HCT116 (cell line): ENCODE measurements around the gene CDKL4. TPM values are rescaled to one million over a fixed set of nuclear protein-coding genes. Genes with fewer than 3 reads are reported as not detected.

Experiments
- ATAC-seq: fragments of 200-7000 bp; cut with Tn5 transposase; 2 replicates; pipeline ENCODE4 v1.9.1; 2020; ENCODE audit warnings: mild to moderate bottlenecking, moderate library complexity
- BruUV-seq: library from RNA; stranded (reverse); fragments of 400-500 nt; replicated peaks from 2 replicates; lab custom pipeline; 2021; lab: Mats Ljungman, UMichigan
- CTCF ChIA-PET: fragments of 300-600 bp; sonication (Branson Sonifier 250); formaldehyde crosslinking; loops from one replicate; lab custom pipeline; 2021; ENCODE audit warnings: antibody characterized with exemption; lab: Charles Lee
- POLR2A ChIA-PET: fragments of 300-600, 350-600 bp; sonication (Branson Sonifier 250); formaldehyde crosslinking; loops from one replicate; lab custom pipeline; 2021; ENCODE audit warnings: antibody characterized with exemption; lab: Charles Lee
- RAD21 ChIA-PET, 2 experiments: fragments of 300-600 bp; sonication (Branson Sonifier 250); formaldehyde crosslinking; loops; one replicate each; lab custom pipeline; 2023; ENCODE audit warnings: low total read pairs in 2 of 2; ENCODE audit not compliant: uncharacterized antibody in 2 of 2, unreplicated experiment in 2 of 2, low non-redundant PET in 1 of 2; lab: Charles Lee
- DNase-seq: peaks from one replicate; pipeline ENCODE4 v3.0.0-alpha.2; 2010; ENCODE audit warnings: low read depth, low spot score
- H2AFZ ChIP-seq: fragments of 200-600 bp; shearing (Covaris generic), sonication (generic); 2 replicates; pipeline ENCODE4 v1.6.1; 2017; ENCODE audit warnings: low read depth, mixed run types, mixed read lengths, antibody characterized with exemption, low read length; ENCODE audit not compliant: poor library complexity, severe bottlenecking
- H3K27ac ChIP-seq: 2 replicates; pipeline ENCODE4 v1.5.1; 2012; ENCODE audit warnings: low read depth, low read length
- H3K27me3 ChIP-seq: fragments of 200-600 bp; sonication (generic); 2 replicates; pipeline ENCODE4 v1.6.1; 2016; ENCODE audit warnings: mixed run types, low read length, mixed read lengths; ENCODE audit not compliant: insufficient read depth
- H3K36me3 ChIP-seq, 2 experiments: fragments of 200-500 bp in 1 of 2; fragments of 200-600 bp in 1 of 2; sonication (Bioruptor generic) in 1 of 2; sonication (generic) in 1 of 2; 2 replicates each; pipeline versions ENCODE4 v1.5.1 to v1.6.1; 2014 to 2016; ENCODE audit warnings: low read length in 2 of 2, inconsistent platforms in 1 of 2, mixed read lengths in 1 of 2, mixed run types in 1 of 2; ENCODE audit not compliant: insufficient read depth in 2 of 2, control insufficient read depth in 1 of 2
- H3K4me1 ChIP-seq, 2 experiments: fragments of 200-600 bp in 1 of 2; sonication (generic) in 1 of 2; 2 replicates each; pipeline versions ENCODE4 v1.5.1 to v1.6.1; 2012 to 2017; ENCODE audit warnings: low read length in 2 of 2, inconsistent platforms in 1 of 2, mild to moderate bottlenecking in 1 of 2, mixed read lengths in 1 of 2, mixed run types in 1 of 2, moderate library complexity in 1 of 2; ENCODE audit not compliant: insufficient read depth in 2 of 2, control insufficient read depth in 1 of 2
- H3K4me2 ChIP-seq: fragments of 200-600 bp; sonication (generic); 2 replicates; pipeline ENCODE4 v1.6.1; 2017; ENCODE audit warnings: mixed run types, low read length, mixed read lengths
- H3K4me3 ChIP-seq, 2 experiments: fragments of 200-600 bp in 1 of 2; sonication (generic) in 1 of 2; replicated peaks in 1 of 2; 2 replicates each; pipeline ENCODE4 v1.5.1; 2011 to 2016; ENCODE audit warnings: low read length in 2 of 2, control low read depth in 1 of 2, low read depth in 1 of 2, mild to moderate bottlenecking in 1 of 2, mixed read lengths in 1 of 2, mixed run types in 1 of 2
- H3K79me2 ChIP-seq: fragments of 200-600 bp; sonication (generic); 2 replicates; pipeline ENCODE4 v1.6.1; 2017; ENCODE audit warnings: mild to moderate bottlenecking, mixed run types, low read length, moderate library complexity, mixed read lengths; ENCODE audit not compliant: insufficient read depth
- H3K9ac ChIP-seq: fragments of 200-600 bp; sonication (generic); 2 replicates; pipeline ENCODE4 v1.6.1; 2016; ENCODE audit warnings: low read length, mixed read lengths
- H3K9me2 ChIP-seq: fragments of 200-600 bp; sonication (generic), shearing (Covaris generic); 2 replicates; pipeline ENCODE4 v1.6.1; 2017; ENCODE audit warnings: mixed run types, mild to moderate bottlenecking, moderate library complexity; ENCODE audit not compliant: insufficient read depth
- H3K9me3 ChIP-seq, 2 experiments: fragments of 200-500 bp in 1 of 2; fragments of 200-600 bp in 1 of 2; sonication (Bioruptor generic) in 1 of 2; sonication (generic) in 1 of 2; 2 replicates each; pipeline ENCODE4 v1.6.1; 2014 to 2017; ENCODE audit warnings: low read length in 2 of 2, mixed read lengths in 2 of 2, inconsistent platforms in 1 of 2, low read depth in 1 of 2, mild to moderate bottlenecking in 1 of 2, mixed run types in 1 of 2, moderate library complexity in 1 of 2; ENCODE audit not compliant: control insufficient read depth in 1 of 2, insufficient read depth in 1 of 2
- H4K20me1 ChIP-seq: fragments of 200-600 bp; sonication (generic), shearing (Covaris generic); 2 replicates; pipeline ENCODE4 v1.6.1; 2017; ENCODE audit warnings: mixed run types, mild to moderate bottlenecking, moderate library complexity; ENCODE audit not compliant: insufficient read depth
- ATF3 ChIP-seq: IDR thresholded peaks from 2 replicates; pipeline ENCODE4 v1.6.1; 2012
- CBX3 ChIP-seq: IDR thresholded peaks from 2 replicates; pipeline ENCODE4 v1.6.1; 2012; ENCODE audit warnings: low read depth
- CTCF ChIP-seq, 3 experiments: fragments of 200-600 bp in 1 of 3; sonication (generic) in 1 of 3; IDR thresholded peaks in 2 of 3; conservative IDR thresholded peaks in 1 of 3; 2 replicates each; pipeline ENCODE4 v1.5.1; 2012 to 2017; ENCODE audit warnings: low read depth in 2 of 3, low read length in 2 of 3, antibody characterized with exemption in 1 of 3, borderline replicate concordance in 1 of 3, control low read depth in 1 of 3, mild to moderate bottlenecking in 1 of 3, mixed read lengths in 1 of 3, mixed run types in 1 of 3, moderate library complexity in 1 of 3; ENCODE audit not compliant: insufficient read depth in 1 of 3
- EGR1 ChIP-seq: IDR thresholded peaks from 2 replicates; pipeline ENCODE4 v1.6.1; 2012; ENCODE audit warnings: low read depth
- EZH2phosphoT487 ChIP-seq: fragments of 200-600 bp; IDR thresholded peaks from 2 replicates; pipeline ENCODE4 v1.6.1; 2018; ENCODE audit warnings: antibody characterized with exemption, borderline replicate concordance
- FOSL1 ChIP-seq: IDR thresholded peaks from 2 replicates; pipeline ENCODE4 v1.6.1; 2012; ENCODE audit warnings: low read depth
- MAX ChIP-seq: IDR thresholded peaks from 2 replicates; pipeline ENCODE4 v1.6.1; 2012
- POLR2A ChIP-seq: IDR thresholded peaks from 2 replicates; pipeline ENCODE4 v1.7.0; 2011; ENCODE audit warnings: borderline replicate concordance; ENCODE audit not compliant: insufficient read depth, insufficient read length; ENCODE audit errors: extremely low read depth
- POLR2AphosphoS5 ChIP-seq: IDR thresholded peaks from 2 replicates; pipeline ENCODE4 v1.6.1; 2011; ENCODE audit warnings: mild to moderate bottlenecking, low read depth, low read length, moderate library complexity
- REST ChIP-seq: IDR thresholded peaks from 2 replicates; pipeline ENCODE4 v1.6.1; 2012; ENCODE audit warnings: low read depth
- SIN3A ChIP-seq: IDR thresholded peaks from 2 replicates; pipeline ENCODE4 v1.6.1; 2012; ENCODE audit warnings: low read depth
- SP1 ChIP-seq: IDR thresholded peaks from 2 replicates; pipeline ENCODE4 v1.6.1; 2012; ENCODE audit warnings: low read depth
- TCF7L2 ChIP-seq: IDR thresholded peaks from 2 replicates; pipeline ENCODE4 v1.7.0; 2011; ENCODE audit warnings: borderline replicate concordance, inconsistent platforms; ENCODE audit not compliant: insufficient read depth, insufficient read length; ENCODE audit errors: extremely low read depth
- ZFX ChIP-seq: fragments of 450-650 bp; IDR thresholded peaks from 2 replicates; pipeline ENCODE4 v1.6.1; 2017
- intact Hi-C: fragments of 100-400 bp; cut with micrococcal nuclease; formaldehyde crosslinking; loops from 2 replicates; pipeline ENCODE4 v1.10.0; 2022
- total RNA-seq: library from RNA; stranded (reverse); gene quantifications from one replicate; pipeline ENCODE4 v1.2.1, GENCODE V29; 2021; ENCODE audit not compliant: unreplicated experiment

Gene CDKL4
- total RNA-seq, 1 experiment from 2014 or later: 0.27 TPM

- no TSS peak for BruUV-seq
- intact Hi-C loops: no loop called here
- POLR2A ChIA-PET: no interaction called here
- Histone ChIP-seq H3K27ac (no peak overlapping the region), H3K4me3 (no peak overlapping the region), H3K4me2 (no peak overlapping the region), H4K20me1 (no peaks in the 10 kb centered on the region), H3K4me1 (no peaks in the 10 kb centered on the region), H3K9ac (no peak overlapping the region), H3K79me2 (no peaks in the 10 kb centered on the region), H2AFZ (no peak overlapping the region), H3K9me2 (no peaks in the 10 kb centered on the region), H3K27me3 (no peaks in the 10 kb centered on the region), H3K9me3 (no peaks in the 10 kb centered on the region), H3K36me3 (peaks cover 0 to 2% of the 10 kb centered on the region in 2 experiments; a peak in 1 of 4 replicates)
- DNase-seq (no peak), ATAC-seq (no peak)
- TF ChIP-seq CBX3 (no peak), SIN3A (no peak), EZH2phosphoT487 (no peak), ATF3 (no peak), FOSL1 (no peak), SP1 (no peak), EGR1 (no peak), TCF7L2 (no peak)
- CTCF ChIA-PET: no interaction called here
- RAD21 ChIA-PET: no interaction called here
These were observed 16.3 kb upstream of the CDKL4 start for GRCh38 chr2:39260087-39260486.

- no peak overlapping the region for H3K4me2 ChIP-seq
- ATAC-seq: no peak
- H3K79me2 ChIP-seq: no peaks in the 10 kb centered on the region
- BruUV-seq: no TSS peak
- no peaks in the 10 kb centered on the region for H3K9me2 ChIP-seq
- H2AFZ ChIP-seq: no peak overlapping the region
- H3K9ac ChIP-seq: no peak overlapping the region
- H3K4me3 ChIP-seq: no peak overlapping the region
- H4K20me1 ChIP-seq: no peaks in the 10 kb centered on the region
- ChIA-PET POLR2A (no interaction called here), CTCF (no interaction called here), RAD21 (no interaction called here)
- H3K36me3 ChIP-seq: peaks cover 2 to 4% of the 10 kb centered on the region in 2 experiments; a peak in 1 of 4 replicates
- intact Hi-C loops: no loop called here
- no peaks in the 10 kb centered on the region for H3K4me1 ChIP-seq
- DNase-seq: no peak
- H3K9me3 ChIP-seq: no peaks in the 10 kb centered on the region
- H3K27me3 ChIP-seq: no peaks in the 10 kb centered on the region
- H3K27ac ChIP-seq: no peak overlapping the region
- no peak for TF ChIP-seq ZFX
- no peak for TF ChIP-seq POLR2AphosphoS5
- TF ChIP-seq ATF3: no peak
- TF ChIP-seq EGR1: no peak
- no peak for TF ChIP-seq POLR2A
- TF ChIP-seq TCF7L2: no peak
- no peak for TF ChIP-seq SIN3A
- no peak for TF ChIP-seq MAX
- no peak for TF ChIP-seq CTCF (IDR thresholded peaks at IDR 0.05 in 2 of 3, conservative IDR thresholded peaks at IDR 0.05 in 1 of 3; ENCODE audit: borderline replicate concordance in 1 of 3, insufficient read depth in 1 of 3, low read depth in 2 of 3, low read length in 2 of 3)
- TF ChIP-seq REST: no peak
- no peak for TF ChIP-seq FOSL1
- TF ChIP-seq CBX3: no peak
These were observed 12.3 kb upstream of the CDKL4 start for GRCh38 chr2:39256040-39256439.
